Ishikawa (cell line): ENCODE measurements around the gene SMTNL2.

Experiments
- CREB1 ChIP-seq: IDR thresholded peaks from 2 replicates; pipeline ENCODE4 v1.6.1; 2012; ENCODE audit warnings: low read depth
- EGR1 ChIP-seq: IDR thresholded peaks from 2 replicates; pipeline ENCODE4 v1.6.1; 2012
- EP300 ChIP-seq: IDR thresholded peaks from 2 replicates; pipeline ENCODE4 v1.6.1; 2012; ENCODE audit warnings: borderline replicate concordance
- FOXM1 ChIP-seq: IDR thresholded peaks from 2 replicates; pipeline ENCODE4 v1.6.1; 2012; ENCODE audit warnings: low read depth, borderline replicate concordance
- TAF1 ChIP-seq: IDR thresholded peaks from 2 replicates; pipeline ENCODE4 v1.6.1; 2012; ENCODE audit warnings: low read depth, mild to moderate bottlenecking
- TF ChIP-seq, protein P1 (sequence below): IDR thresholded peaks from 2 replicates; pipeline ENCODE4 v1.6.1; 2012; ENCODE audit warnings: low read depth, mild to moderate bottlenecking

DNA sequence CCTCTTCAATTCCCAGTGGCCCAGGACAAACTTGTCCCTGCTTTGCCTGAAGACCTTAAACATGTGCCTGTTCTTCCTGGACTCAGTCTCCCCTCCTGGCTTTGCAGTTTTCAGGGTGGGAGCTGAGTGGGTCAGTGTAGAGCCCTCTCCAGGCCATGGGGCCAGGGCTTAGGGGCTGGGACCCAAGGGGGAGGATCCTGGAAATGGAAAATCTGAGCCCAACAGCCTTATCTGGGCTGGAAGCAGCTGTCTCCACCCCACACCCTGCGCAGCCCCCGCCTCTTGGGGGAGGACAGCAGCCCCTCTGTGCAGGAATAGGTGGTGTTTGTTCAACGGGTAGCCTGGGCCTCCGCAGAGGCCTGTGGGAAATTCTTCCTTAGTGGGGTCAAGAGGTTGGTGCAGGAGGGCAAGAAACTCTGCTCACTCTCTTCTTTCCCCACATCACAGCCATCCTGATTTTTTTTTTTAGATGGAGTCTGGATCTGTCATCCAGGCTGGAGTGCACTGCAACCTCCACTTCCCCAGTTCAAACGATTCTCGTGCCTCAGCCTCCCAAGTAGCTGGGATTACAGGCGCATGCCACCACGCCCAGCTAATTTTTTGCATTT is 6.8 kb upstream of the SMTNL2 start:
- no peak for TF ChIP-seq TAF1
- no peak for TF ChIP-seq CREB1
- TF ChIP-seq EGR1 = no peak
- TF ChIP-seq FOXM1 = no peak
- TF ChIP-seq, protein P1, sequence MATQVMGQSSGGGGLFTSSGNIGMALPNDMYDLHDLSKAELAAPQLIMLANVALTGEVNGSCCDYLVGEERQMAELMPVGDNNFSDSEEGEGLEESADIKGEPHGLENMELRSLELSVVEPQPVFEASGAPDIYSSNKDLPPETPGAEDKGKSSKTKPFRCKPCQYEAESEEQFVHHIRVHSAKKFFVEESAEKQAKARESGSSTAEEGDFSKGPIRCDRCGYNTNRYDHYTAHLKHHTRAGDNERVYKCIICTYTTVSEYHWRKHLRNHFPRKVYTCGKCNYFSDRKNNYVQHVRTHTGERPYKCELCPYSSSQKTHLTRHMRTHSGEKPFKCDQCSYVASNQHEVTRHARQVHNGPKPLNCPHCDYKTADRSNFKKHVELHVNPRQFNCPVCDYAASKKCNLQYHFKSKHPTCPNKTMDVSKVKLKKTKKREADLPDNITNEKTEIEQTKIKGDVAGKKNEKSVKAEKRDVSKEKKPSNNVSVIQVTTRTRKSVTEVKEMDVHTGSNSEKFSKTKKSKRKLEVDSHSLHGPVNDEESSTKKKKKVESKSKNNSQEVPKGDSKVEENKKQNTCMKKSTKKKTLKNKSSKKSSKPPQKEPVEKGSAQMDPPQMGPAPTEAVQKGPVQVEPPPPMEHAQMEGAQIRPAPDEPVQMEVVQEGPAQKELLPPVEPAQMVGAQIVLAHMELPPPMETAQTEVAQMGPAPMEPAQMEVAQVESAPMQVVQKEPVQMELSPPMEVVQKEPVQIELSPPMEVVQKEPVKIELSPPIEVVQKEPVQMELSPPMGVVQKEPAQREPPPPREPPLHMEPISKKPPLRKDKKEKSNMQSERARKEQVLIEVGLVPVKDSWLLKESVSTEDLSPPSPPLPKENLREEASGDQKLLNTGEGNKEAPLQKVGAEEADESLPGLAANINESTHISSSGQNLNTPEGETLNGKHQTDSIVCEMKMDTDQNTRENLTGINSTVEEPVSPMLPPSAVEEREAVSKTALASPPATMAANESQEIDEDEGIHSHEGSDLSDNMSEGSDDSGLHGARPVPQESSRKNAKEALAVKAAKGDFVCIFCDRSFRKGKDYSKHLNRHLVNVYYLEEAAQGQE = no peak
- no peak for TF ChIP-seq EP300
